DOHH2 (cell line): ENCODE results near the gene PDE6C.

Experiments
- H3F3A ChIP-seq: fragments of 200-600 bp; sonication (generic), shearing (Covaris generic); 2 replicates; pipeline ENCODE4 v1.6.0; 2016; ENCODE audit warnings: antibody characterized with exemption, mild to moderate bottlenecking; ENCODE audit not compliant: control insufficient read depth, insufficient read depth
- H3K27ac ChIP-seq: fragments of 200-600 bp; sonication (generic); 2 replicates; pipeline ENCODE4 v1.5.1; 2014; ENCODE audit warnings: low read depth, mild to moderate bottlenecking, low read length, moderate library complexity
- H3K27me3 ChIP-seq: fragments of 200-600 bp; sonication (generic); 2 replicates; pipeline ENCODE4 v1.6.1; 2014; ENCODE audit warnings: mild to moderate bottlenecking, low read length, mixed read lengths; ENCODE audit not compliant: control insufficient read depth
- H3K36me3 ChIP-seq: fragments of 200-600 bp; sonication (generic); 2 replicates; pipeline ENCODE4 v1.6.1; 2014; ENCODE audit warnings: mild to moderate bottlenecking, low read length, moderate library complexity, mixed read lengths; ENCODE audit not compliant: control insufficient read depth
- H3K4me1 ChIP-seq: fragments of 200-600 bp; sonication (generic); 2 replicates; pipeline ENCODE4 v1.6.1; 2014; ENCODE audit warnings: mild to moderate bottlenecking, low read length, mixed read lengths; ENCODE audit not compliant: control insufficient read depth
- H3K4me2 ChIP-seq: fragments of 200-600 bp; sonication (generic); 2 replicates; pipeline ENCODE4 v1.6.0; 2014; ENCODE audit warnings: mild to moderate bottlenecking, low read length, moderate library complexity
- H3K4me3 ChIP-seq: fragments of 200-600 bp; sonication (generic); 2 replicates; pipeline ENCODE4 v1.5.1; 2014; ENCODE audit warnings: mild to moderate bottlenecking, low read length, mixed read lengths
- H3K79me2 ChIP-seq: fragments of 200-600 bp; sonication (generic); 2 replicates; pipeline ENCODE4 v1.6.1; 2014; ENCODE audit warnings: mild to moderate bottlenecking, low read length, mixed read lengths; ENCODE audit not compliant: control insufficient read depth
- H3K9me2 ChIP-seq: fragments of 200-600 bp; sonication (generic); replicated peaks from 2 replicates; pipeline ENCODE4 v1.6.1; 2014; ENCODE audit warnings: mild to moderate bottlenecking, low read length, mixed read lengths; ENCODE audit not compliant: control insufficient read depth
- H3K9me3 ChIP-seq: fragments of 200-600 bp; sonication (generic); 2 replicates; pipeline ENCODE4 v1.6.1; 2014; ENCODE audit warnings: antibody characterized with exemption, low read length, mixed read lengths; ENCODE audit not compliant: control insufficient read depth, insufficient read depth
- H4K20me1 ChIP-seq: fragments of 200-600 bp; sonication (generic); 2 replicates; pipeline ENCODE4 v1.6.0; 2014; ENCODE audit warnings: low read depth, mild to moderate bottlenecking, antibody characterized with exemption, low read length, moderate library complexity; ENCODE audit not compliant: control insufficient read depth, insufficient read depth
- CTCF ChIP-seq: fragments of 200-600 bp; sonication (generic); IDR thresholded peaks from one replicate; pipeline ENCODE4 v1.5.1; 2014; ENCODE audit warnings: antibody characterized with exemption, mild to moderate bottlenecking, low read depth, low read length; ENCODE audit not compliant: poor library complexity, severe bottlenecking
- EZH2phosphoT487 ChIP-seq: fragments of 200-600 bp; sonication (generic); IDR thresholded peaks from 2 replicates; pipeline ENCODE4 v1.6.1; 2017; ENCODE audit warnings: borderline replicate concordance, mild to moderate bottlenecking, antibody characterized with exemption, low read length, moderate library complexity, mixed read lengths

Gene PDE6C

GRCh38 chr10:93630625-93631557 is 18.6 kb downstream of the PDE6C start:
- Histone ChIP-seq H3K79me2 (no peaks in the 10 kb centered on the region), H3K36me3 (no peaks in the 10 kb centered on the region), H3K9me2 (no peaks in the 10 kb centered on the region), H3K27ac (no peak overlapping the region), H3K9me3 (no peaks in the 10 kb centered on the region), H3K27me3 (no peaks in the 10 kb centered on the region), H3K4me2 (no peak overlapping the region), H3K4me3 (no peak overlapping the region), H4K20me1 (no peaks in the 10 kb centered on the region), H3K4me1 (no peaks in the 10 kb centered on the region), H3F3A (no peaks in the 10 kb centered on the region)
- TF ChIP-seq CTCF (no peak), EZH2phosphoT487 (no peak)

- Histone ChIP-seq H3K9me3 (no peaks in the 10 kb centered on the region), H3K27ac (no peak overlapping the region), H3K9me2 (no peaks in the 10 kb centered on the region), H3F3A (no peaks in the 10 kb centered on the region), H3K4me3 (no peak overlapping the region), H3K4me1 (no peaks in the 10 kb centered on the region), H3K79me2 (no peaks in the 10 kb centered on the region), H3K4me2 (no peak overlapping the region), H4K20me1 (no peaks in the 10 kb centered on the region), H3K27me3 (peaks cover 3% of the 10 kb centered on the region; the same call in 1 of the 2 replicates), H3K36me3 (no peaks in the 10 kb centered on the region)
- TF ChIP-seq CTCF (no peak), EZH2phosphoT487 (no peak)
These were observed 27.5 kb downstream of the PDE6C start for GRCh38 chr10:93639791-93640190.

- Histone ChIP-seq H4K20me1 (no peaks in the 10 kb centered on the region), H3K79me2 (no peaks in the 10 kb centered on the region), H3K36me3 (no peaks in the 10 kb centered on the region), H3F3A (no peaks in the 10 kb centered on the region), H3K4me2 (no peak overlapping the region), H3K4me1 (no peaks in the 10 kb centered on the region), H3K9me2 (no peaks in the 10 kb centered on the region), H3K27me3 (no peaks in the 10 kb centered on the region), H3K27ac (no peak overlapping the region), H3K9me3 (no peaks in the 10 kb centered on the region), H3K4me3 (no peak overlapping the region)
- TF ChIP-seq EZH2phosphoT487, result no peak
- no peak for TF ChIP-seq CTCF
These were observed 40.5 kb downstream of the PDE6C start for GRCh38 chr10:93652857-93653256.
